HG03045 (cell line): ENCODE data around the gene AURKB.
A peak's percentile ranks its signal among the peaks of the same experiment; 100 is the strongest.

Source experiments
- ATAC-seq: cut with Tn5 transposase; IDR thresholded peaks from one replicate; pipeline ENCODE4 v1.9.1; 2021; ENCODE audit warnings: mild to moderate bottlenecking, moderate library complexity; ENCODE audit not compliant: unreplicated experiment

The AURKB gene

DNA sequence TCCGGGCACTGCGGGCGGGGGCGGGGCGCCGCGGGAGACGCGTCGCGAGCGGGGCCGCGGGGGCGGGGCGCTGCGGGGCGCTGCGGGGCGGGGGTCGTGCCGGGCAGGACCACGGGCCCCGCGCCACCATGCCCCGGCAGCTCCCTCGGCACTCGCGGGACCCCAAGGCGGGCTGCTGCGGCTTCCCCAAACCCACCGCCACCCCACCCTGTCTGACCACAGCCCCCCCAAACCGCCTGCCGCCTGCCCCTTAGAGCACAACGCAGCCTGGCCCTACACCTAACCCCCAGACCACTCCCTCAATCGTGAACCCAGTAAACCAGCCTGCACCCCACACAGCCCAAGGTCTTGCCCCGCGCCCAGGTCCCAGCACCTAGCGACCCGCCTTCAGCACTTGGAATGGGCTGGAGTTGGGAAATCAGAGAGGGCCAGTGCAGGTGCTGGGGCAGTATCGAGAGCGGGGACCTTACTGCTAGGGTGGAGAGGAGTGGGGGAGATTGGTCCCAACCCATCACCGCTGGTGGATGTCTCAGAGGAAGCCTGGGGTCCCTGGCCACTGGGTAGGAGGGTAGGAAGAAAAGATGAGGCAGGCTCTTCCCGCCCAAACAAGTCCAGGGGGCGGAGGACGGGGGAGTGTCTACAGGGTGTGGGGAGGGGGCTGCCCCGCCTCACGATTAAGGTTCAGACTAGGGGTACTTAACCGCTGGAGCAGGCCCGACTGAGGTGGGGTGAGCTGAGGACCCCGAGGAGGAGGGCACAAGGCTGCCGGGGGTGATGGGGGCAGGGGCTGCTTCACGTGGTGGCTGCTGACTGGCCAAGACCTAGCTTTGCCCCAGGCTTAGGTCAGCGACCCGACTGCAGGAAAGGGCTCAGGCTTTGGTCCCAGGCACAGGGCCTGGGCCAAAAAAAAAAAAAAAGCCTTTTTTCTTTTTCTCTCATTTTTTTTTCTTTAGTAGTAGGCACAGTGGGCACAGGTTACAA is 47.1 kb downstream of the AURKB start:
- ATAC-seq: no peak

DNA sequence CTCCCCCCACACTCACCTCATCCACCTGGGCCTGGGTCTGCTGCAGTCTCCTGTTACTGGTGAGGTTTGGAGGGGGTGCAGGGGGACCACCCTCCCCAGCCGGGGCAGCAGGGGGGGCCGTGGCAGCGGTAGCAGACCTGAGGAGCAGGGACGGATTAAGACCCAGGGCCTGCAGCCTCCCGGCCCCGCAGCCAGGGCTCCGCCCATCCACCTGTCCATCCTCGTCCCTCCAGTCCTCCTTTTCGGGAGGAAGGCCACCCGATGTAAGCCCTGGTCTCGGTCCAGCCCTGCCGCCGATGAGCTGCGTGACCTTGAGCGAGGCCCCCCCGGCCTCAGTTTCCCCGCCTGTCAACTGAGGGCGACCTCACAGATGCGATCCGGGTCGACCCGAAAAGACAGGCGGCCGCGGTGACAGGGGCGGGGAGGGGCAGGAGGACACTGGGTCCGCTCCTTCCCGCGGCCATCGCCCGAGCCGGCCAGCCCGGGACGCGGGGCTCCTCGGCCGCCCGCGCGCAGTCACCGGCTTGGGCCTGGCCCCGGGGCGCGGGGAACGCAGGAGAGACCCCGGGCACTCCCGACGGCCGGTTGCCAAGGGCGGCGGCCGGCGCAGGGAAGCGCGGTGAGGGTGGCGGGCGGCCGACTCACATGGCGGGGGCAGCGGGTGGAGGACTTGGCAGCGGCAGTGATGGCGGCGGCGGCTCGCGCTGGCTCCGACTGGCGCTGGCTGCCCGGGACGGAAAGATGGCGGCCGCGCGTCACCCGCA is 48.0 kb downstream of the AURKB start, which contains the start of gene VAMP2:
Gene VAMP2 (minus strand): TSS at position 716 of the 764 bp plus-strand sequence. CDS start 69 bp downstream, at position 647.
- peak; percentile 44 for ATAC-seq

- no peak for ATAC-seq
Measured at GRCh38 chr17:8161289-8162232, 48.8 kb downstream of the AURKB start.

DNA sequence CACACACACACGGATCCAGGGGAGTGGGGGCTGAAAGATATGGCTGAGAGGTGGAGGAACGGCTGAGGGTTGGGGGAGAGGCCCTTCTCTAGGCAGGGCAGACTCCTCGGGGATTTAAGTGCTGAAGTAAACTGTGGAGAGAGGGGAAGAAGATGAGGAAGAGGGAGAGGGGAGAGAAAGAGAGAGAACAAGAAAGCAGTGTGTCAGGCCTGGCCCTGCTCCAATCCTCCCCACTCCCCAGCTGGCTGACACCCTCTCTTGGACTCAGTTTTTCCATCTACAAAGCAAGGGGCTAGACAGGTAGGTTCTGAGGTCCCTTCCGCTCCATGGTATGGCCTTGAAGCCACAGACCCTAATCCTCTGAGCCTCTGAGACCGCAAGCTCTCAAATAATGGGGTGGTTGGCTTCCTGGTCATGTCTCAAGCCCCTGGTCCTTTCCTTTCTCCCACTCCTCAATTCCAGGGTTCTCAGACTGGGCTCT is 49.6 kb downstream of the AURKB start:
- ATAC-seq: no peak

DNA sequence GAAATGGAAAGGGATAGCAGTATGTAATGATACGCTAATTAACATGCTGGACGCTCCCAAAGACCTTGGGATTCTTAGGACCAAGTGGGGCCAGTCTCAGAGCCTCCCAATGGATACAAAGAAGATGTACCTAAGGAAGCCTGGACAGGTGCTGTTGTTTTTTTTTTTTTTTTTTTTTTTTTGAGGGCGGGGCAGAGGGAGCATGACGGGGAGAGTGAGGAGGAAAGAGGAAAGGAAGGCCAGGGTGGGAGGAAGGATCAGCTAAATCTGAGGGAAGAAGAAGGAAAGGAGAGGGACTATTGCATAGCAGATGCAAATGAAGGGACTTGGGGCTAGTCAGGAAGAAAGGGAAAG is 50.2 kb downstream of the AURKB start:
- no peak for ATAC-seq

DNA sequence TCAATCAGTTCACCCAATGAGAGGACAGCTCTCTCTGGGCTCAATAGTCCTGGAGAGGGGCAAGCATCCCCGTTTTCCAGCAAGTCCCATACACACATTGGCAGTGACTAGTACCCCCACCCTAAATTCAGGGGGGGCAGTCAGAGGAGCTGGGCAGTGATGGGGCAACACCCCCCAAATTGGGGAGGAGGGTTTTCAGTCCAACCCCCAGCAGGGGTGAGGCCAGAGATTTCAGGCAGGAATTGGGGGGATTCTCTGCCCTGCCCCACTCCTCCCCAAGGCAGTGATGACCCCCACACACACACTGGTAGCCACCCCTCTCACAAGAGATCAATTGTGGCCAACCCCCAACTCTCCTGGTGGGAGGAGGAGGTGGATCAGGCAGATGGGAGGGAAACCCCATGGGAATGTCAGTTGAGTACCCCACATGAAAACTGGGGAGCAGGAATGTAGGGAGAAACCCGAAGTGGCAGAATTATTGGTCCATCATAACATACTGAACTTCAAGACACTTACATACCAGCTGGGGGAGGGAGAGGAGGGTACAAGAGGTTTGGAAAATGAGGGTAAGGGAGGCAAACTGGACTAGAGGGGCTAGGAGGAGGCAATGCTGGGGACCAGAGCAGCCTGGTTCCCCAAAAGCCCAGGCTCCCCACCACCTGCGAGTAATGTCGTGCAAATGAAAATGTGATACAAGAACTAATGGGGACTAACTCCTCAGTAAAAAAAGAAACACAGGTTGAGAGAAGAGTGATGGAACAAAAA is 50.7 kb downstream of the AURKB start:
- no peak for ATAC-seq

DNA sequence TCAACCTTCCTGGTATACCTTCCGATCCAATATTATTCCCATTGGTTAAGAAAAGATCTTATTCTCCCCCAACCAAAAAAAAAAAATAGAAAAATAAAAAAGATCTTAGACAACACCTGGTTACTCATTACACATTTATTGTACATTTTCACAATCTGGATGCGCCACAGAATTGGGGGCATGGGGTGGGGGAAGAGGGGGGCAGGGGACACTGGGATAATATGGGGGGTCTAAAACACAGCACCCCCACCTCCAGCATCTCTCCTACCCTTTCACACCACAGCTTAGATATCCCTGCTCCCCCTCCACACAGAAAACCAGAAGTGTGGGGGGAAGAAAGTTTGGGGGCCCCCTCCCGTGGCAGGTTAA is 51.4 kb downstream of the AURKB start:
- no peak for ATAC-seq

GRCh38 chr17:8158267-8159031 is 51.9 kb downstream of the AURKB start:
- ATAC-seq: no peak

DNA sequence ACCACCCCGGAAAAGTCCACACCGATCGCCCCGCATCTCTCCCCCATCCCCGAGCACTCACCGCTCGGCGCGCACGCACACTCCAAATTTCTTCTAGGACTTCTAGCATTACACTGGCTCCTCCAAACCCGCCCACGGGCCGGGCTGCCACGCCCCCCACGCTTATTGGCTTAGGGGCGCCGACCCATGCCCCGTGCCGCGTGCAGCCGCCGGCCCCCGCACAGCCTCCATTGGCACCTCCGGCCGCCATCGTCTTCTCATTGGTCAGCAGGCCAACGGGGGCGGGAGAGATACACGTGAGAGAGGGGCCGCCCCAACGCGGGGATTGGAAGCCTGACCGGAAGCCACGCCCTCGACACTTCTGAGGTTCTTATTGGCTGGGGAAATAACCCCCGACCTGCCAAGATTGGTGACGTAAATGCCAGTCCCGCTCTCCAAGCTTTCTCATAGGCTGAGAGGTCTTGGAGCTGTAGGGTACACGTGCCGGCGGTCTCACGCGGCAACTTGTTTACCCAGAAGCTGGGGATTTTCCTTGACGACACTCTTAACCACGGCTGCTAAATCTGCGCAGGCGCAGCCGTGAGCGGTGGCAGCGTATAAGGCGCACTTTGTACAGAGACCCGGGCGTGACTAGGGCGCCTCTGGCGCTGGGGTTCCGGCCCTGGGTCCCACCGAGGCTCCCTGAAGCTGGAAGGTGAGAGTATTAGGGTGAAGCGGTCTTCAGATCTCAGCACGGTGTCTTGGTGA is 54.0 kb downstream of the AURKB start:
- peak; percentile 75 for ATAC-seq

DNA sequence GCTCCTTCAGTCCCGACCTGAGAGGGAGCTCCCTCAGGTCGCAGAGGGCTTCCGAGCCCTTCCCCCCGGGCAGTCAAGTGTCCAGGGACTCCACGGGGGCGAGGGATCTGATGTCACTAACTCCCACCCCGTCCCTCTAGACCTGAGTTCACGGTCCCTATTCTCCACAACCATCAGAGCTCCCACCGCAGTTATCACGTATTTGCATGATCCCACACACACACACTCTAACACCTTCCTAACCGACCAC is 54.5 kb downstream of the AURKB start:
- ATAC-seq: no peak

DNA sequence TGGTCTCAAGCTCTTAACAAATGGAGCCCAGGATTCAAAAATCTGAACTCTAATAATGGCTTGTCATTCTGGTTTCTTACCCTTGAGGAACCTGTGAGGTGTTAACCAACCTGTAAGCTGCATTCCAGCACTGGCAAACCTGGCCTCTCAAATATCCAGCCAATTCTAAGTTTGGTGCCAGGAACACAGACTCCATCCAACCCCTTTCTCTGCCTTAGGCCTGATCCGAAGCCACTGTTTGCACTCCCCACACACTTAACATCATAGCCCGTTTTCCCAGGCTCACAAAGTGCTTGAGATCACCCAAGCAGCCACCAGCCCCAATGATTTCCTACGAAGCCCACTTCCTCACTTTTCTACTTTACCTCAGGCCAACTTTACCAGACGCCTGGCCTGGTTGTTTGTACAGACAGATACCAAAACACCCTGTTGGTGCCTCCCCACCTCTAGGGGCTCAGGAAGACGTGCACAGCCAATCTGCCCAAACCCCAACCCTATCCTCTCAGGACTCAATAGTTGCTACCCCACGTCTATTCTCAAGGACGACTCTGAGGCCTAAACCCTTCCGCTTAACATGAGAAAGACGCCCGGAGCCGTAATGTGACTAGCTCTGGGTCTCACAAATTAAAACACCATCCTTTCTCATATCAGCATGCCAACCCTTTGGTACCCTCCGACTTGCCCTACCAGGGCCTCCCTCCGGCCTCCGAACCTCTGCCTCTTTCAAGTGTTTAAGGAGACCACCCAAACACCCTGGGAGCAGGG is 55.0 kb downstream of the AURKB start:
- ATAC-seq: no peak
